ENCODE results near the gene POLG. TPM values are rescaled to one million over a fixed set of nuclear protein-coding genes. Genes with fewer than 3 reads are reported as not detected.

Gene POLG
- total RNA-seq, 1 donor from 2014 or later = 55.0 TPM

- Mint-ChIP-seq H3K36me3 (no peaks in the 10 kb centered on the region), H3K4me1 (ENCODE audit: unreplicated experiment) (no peaks in the 10 kb centered on the region), H3K27me3 (peaks cover 70% of the 10 kb centered on the region), H3K27ac (no peak overlapping the region), H3K4me3 (no peak overlapping the region), H3K9me3 (no peaks in the 10 kb centered on the region)
- TF ChIP-seq, protein P1, sequence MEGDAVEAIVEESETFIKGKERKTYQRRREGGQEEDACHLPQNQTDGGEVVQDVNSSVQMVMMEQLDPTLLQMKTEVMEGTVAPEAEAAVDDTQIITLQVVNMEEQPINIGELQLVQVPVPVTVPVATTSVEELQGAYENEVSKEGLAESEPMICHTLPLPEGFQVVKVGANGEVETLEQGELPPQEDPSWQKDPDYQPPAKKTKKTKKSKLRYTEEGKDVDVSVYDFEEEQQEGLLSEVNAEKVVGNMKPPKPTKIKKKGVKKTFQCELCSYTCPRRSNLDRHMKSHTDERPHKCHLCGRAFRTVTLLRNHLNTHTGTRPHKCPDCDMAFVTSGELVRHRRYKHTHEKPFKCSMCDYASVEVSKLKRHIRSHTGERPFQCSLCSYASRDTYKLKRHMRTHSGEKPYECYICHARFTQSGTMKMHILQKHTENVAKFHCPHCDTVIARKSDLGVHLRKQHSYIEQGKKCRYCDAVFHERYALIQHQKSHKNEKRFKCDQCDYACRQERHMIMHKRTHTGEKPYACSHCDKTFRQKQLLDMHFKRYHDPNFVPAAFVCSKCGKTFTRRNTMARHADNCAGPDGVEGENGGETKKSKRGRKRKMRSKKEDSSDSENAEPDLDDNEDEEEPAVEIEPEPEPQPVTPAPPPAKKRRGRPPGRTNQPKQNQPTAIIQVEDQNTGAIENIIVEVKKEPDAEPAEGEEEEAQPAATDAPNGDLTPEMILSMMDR (conservative IDR thresholded peaks at IDR 0.05) = no peak
- DNase-seq (ENCODE audit: extremely low spot score, unreplicated experiment) = no peak
These were observed 17.9 kb upstream of the POLG start for GRCh38 chr15:89352476-89352875.

GRCh38 chr15:89349206-89349558 lies 14.6 kb upstream of the POLG start:
- no peaks in the 10 kb centered on the region for H3K9me3 Mint-ChIP-seq
- no peaks in the 10 kb centered on the region for H3K36me3 Mint-ChIP-seq
- no peaks in the 10 kb centered on the region for H3K4me1 Mint-ChIP-seq (ENCODE audit: unreplicated experiment)
- H3K27me3 Mint-ChIP-seq = peaks cover 56% of the 10 kb centered on the region
- no peak for DNase-seq (ENCODE audit: extremely low spot score, unreplicated experiment)
- H3K27ac Mint-ChIP-seq = no peak overlapping the region
- H3K4me3 Mint-ChIP-seq = no peak overlapping the region
- TF ChIP-seq, protein P1 (conservative IDR thresholded peaks at IDR 0.05) = no peak

- H3K36me3 Mint-ChIP-seq = no peaks in the 10 kb centered on the region
- DNase-seq (ENCODE audit: extremely low spot score, unreplicated experiment) = no peak
- H3K4me1 Mint-ChIP-seq (ENCODE audit: unreplicated experiment) = no peaks in the 10 kb centered on the region
- no peaks in the 10 kb centered on the region for H3K9me3 Mint-ChIP-seq
- peaks cover 40% of the 10 kb centered on the region for H3K27me3 Mint-ChIP-seq
- H3K27ac Mint-ChIP-seq = no peak overlapping the region
- no peak overlapping the region for H3K4me3 Mint-ChIP-seq
- TF ChIP-seq, protein P1 (conservative IDR thresholded peaks at IDR 0.05) = no peak
These were observed 12.1 kb upstream of the POLG start for GRCh38 chr15:89346516-89347231.

DNA sequence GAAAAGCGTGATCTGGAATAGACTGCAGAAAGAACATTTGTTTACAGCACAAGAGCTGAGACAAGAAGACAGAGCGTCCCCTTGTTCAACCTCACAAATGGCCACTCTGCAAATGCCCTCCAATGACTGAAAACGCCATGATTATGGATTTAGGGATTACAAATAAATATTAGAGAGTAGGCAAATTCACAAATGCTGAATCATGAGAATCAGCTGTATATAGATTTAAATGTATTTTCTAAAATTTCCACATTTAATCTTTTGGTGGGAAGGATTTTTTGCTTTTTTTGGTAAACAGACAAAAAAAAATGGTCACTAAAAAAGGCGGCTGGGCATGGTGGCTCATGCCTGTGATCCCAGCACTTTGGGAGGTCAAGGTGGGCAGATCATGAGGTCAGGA lies 10.6 kb upstream of the POLG start:
- TF ChIP-seq, protein P1 (conservative IDR thresholded peaks at IDR 0.05) = no peak
- Mint-ChIP-seq H3K36me3 (no peaks in the 10 kb centered on the region), H3K27me3 (peaks cover 39% of the 10 kb centered on the region), H3K4me3 (no peak overlapping the region), H3K27ac (no peak overlapping the region), H3K9me3 (no peaks in the 10 kb centered on the region), H3K4me1 (ENCODE audit: unreplicated experiment) (no peaks in the 10 kb centered on the region)
- DNase-seq (ENCODE audit: extremely low spot score, unreplicated experiment) = no peak

DNA sequence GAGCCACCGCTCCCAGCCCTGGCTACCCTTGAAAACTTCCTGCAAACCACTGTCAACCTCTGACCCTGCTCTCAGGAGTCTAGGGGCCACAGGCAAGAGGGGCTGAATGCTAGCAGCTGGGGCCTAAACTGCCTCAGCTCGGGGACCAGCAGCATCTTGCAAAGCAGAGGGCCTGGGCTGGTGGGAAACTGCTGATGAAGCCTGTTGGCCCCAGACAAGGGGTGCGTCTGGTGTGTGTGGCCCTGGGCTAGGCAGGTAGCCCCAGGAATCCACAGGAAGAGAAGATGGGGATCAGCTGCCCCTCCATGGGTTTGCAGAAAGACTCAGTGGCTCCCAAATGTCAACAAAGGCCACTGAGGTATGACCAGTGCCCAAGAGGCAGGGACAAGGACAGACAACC lies 8.2 kb upstream of the POLG start:
- no peak overlapping the region for H3K4me3 Mint-ChIP-seq
- no peaks in the 10 kb centered on the region for H3K9me3 Mint-ChIP-seq
- no peak for DNase-seq (ENCODE audit: extremely low spot score, unreplicated experiment)
- H3K27me3 Mint-ChIP-seq = peaks cover 39% of the 10 kb centered on the region
- H3K4me1 Mint-ChIP-seq (ENCODE audit: unreplicated experiment) = no peaks in the 10 kb centered on the region
- TF ChIP-seq, protein P1 (conservative IDR thresholded peaks at IDR 0.05) = no peak
- H3K36me3 Mint-ChIP-seq = no peaks in the 10 kb centered on the region
- no peak overlapping the region for H3K27ac Mint-ChIP-seq

Measured in type B pancreatic cell (in vitro differentiated cells).